ENCODE data around the gene RNF157.
"Not testable (repeated sequence)": the region's sequence is repeated elsewhere in the genome, so short reads cannot be mapped to it uniquely, and the experiment has no call there.

The RNF157 gene

GRCh38 chr17:76232342-76232741 is 8.0 kb downstream of the RNF157 start:
- no peak for DNase-seq

DNA sequence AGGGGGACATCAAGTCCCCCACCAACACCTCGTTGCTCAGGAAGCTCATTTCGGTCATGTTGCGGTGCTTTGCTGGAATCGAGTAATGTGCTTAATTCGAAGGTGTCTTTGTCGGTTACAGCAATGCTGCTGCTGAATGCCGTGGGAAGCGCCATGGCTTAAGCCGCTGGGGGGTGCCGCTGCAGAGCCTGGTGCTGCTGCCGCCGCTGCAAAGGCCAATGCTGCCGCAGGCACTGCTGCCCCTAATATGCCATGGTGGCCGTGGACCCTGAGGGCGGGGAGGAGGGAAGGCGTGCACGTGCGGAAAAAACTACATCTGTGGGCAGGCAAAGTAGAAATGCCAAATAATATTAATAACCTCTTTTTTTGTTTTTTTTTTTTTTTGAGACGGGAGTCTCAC is 13.5 kb downstream of the RNF157 start:
- not testable (repeated sequence) for DNase-seq

DNA sequence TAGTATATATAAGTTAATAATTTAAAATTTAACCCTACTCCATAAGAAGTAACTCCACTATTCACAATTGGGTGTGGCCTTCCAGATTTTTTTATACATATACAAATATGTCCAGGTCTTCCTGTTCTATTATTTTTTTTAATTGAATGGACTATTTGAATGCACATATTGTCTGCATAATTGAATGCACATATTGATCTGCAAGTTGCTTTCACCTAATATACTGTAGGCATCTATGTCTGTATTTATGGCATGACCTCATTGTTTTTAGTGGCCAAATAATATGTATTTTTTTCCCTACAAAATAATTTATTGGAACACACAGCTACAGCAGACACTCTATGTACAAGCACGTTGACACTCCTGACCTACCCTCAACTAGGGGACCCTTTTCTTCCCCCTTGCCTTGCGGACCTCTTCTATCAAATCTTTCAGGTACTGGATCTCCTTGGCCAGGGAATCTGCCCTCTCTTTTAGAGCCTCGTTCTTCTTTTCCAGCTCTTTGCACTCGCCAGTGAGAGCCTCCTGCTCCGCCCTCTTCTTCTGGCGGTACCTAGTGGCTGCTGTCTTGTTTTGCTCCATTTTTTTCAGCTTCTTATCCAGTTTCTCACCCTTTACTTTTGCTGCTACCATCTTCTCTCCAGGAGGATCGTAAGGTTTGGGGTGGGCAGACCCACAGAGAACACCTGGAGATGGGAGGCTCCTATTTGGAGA is 14.8 kb downstream of the RNF157 start:
- DNase-seq: not testable (repeated sequence)

GRCh38 chr17:76223802-76224201 is 16.5 kb downstream of the RNF157 start:
- no peak for DNase-seq

- no peak for DNase-seq
Observed at GRCh38 chr17:76219670-76220383, 20.5 kb downstream of the RNF157 start.

DNA sequence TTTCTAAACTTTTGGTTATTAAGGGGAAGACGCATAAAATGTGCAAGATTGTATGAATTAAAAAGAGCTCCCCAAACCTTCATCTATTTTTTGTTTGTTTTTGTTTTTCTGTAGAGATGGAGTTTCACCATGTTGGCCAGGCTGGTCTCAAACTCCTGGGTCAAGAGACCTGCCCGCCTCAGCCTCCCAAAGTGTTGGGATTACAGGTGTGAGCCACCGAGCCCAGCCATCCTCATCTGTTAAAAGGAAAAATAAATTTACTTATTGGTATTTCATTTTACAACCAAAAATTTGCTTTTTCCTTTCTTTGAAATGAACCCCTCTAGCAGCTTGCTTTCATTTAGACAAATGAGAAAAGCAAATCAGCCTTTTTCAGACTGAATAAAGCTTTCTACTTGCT is 23.2 kb downstream of the RNF157 start:
- DNase-seq: no peak

DNA sequence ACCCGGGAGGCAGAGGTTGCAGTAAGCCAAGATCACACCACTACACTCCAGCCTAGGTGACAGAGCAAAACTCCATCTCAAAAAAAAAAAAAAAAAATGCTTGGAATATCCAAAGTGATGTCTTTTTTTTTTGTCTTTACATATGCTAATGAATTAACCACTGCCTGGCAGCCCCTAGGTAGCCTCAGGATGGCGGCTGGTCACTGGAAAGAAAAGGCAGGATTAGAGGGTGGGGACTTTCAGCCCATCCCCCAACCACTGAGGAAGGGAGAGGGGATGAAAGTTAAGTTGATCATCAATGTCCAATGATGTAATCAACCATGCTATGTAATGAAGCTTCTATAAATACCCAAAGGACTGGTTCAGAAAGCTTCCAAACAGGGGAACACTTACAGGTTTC is 26.8 kb downstream of the RNF157 start:
- no peak for DNase-seq

DNA sequence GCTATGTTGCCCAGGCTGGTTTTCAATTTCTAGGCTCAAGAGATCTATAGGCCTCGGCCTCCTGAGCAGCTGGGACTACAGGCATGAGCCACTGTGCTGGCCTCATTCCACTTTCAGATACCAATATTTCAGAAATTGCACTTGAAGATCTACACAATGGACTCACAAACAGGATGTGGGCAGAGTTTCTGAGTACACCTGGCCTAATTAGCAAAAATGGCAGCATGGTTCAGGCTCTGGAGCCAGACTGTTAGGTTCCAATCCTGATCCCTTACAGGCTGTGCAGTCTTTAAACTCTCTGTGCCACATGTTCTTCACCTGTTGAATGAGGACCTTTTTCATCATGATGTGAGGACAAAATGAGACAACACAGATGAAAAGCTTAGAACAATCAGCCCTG is 32.2 kb downstream of the RNF157 start:
- no peak for DNase-seq

DNA sequence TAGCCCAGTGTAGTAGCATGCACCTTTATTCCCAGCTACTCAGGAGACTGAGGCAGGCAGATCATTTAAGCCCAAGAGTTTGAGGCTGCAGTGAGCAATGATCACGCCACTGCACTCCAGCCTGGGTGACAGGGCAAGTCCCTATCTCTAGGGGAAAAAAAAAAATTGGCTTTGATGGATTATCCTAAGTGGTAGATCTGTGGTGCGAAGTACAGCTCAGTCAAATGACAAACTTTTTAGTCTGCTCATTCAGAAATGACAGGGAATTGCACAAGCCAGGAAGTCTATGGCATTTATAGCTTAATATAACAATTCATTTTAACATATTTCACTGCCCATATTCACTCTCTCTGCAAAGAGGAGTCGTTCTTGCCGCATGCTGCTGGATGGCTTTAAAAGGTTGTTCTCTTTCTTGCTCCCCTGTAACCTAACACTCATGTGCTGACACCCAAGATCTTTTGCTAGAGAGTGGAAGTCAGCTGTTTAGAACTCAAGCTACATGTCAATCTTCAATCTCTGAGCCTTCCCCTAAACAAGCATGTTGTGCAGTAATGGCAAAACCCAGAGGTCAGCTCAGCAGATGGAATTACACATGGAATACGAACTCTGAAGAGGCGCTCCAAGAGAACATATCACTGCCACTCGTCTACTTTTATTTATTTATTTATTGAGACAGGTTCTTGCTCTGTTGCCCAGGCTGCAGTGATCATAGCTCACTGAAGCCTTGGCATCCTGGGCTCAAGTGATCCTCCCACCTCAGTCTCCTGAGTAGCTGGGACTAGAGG is 32.8 kb downstream of the RNF157 start:
- DNase-seq: no peak

- not testable (repeated sequence) for DNase-seq
Observed at GRCh38 chr17:76205542-76206144, 34.6 kb downstream of the RNF157 start.

GRCh38 chr17:76204277-76204676 is 36.0 kb downstream of the RNF157 start:
- no peak for DNase-seq

GRCh38 chr17:76200354-76200753 is 39.9 kb downstream of the RNF157 start:
- DNase-seq: no peak

DNA sequence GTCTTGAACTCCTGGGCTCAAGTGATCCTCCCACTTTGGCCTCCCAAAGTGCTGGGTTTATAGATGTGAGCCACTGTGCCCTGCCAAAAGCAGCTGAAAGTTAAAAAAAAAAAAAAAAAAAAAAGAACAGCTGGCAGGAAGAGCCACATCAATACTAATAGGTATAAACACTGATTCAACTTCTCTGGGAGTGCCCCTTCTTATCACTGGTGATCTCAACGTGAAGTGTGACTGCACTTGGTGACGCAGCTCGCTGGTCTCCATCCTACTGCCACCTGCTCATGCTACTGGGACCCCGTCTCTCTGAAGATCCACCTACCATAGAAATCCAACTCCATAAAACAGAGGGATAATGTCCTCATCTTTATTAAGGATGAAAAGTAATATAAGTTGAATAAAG is 40.8 kb downstream of the RNF157 start:
- peak in 1 of 2 donors; percentile 29 for DNase-seq

- no peak for DNase-seq
Observed at GRCh38 chr17:76198702-76199101, 41.6 kb downstream of the RNF157 start.

DNA sequence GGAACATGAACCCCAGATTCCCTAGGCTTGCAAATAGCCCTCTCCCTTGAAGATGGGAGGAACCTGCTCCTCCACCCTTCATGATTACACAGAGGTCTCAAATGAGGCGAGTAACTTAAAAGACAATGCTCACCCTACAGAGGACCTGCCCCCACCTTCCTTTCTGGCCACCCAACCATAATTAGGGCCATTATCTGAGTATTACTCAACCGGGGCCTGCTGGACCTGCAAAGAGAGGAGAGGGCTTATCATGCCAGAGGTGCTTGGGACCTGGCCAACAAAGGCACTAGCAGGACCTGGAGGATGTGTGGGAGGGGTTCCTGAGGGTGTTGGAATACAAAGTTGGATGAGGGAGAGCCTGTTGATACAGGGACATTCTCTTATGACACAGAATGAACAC is 42.4 kb downstream of the RNF157 start:
- DNase-seq: no peak

GRCh38 chr17:76196675-76197074 is 43.6 kb downstream of the RNF157 start:
- DNase-seq: no peak

- DNase-seq: no peak
Observed at GRCh38 chr17:76195281-76196096, 44.8 kb downstream of the RNF157 start.

- peak in 1 of 2 donors; percentile 21 for DNase-seq
Observed at GRCh38 chr17:76193591-76193990, 46.7 kb downstream of the RNF157 start.

- no peak for DNase-seq
Observed at GRCh38 chr17:76191896-76192295, 48.4 kb downstream of the RNF157 start.

- DNase-seq: no peak
Observed at GRCh38 chr17:76189741-76190140, 50.6 kb downstream of the RNF157 start.

DNA sequence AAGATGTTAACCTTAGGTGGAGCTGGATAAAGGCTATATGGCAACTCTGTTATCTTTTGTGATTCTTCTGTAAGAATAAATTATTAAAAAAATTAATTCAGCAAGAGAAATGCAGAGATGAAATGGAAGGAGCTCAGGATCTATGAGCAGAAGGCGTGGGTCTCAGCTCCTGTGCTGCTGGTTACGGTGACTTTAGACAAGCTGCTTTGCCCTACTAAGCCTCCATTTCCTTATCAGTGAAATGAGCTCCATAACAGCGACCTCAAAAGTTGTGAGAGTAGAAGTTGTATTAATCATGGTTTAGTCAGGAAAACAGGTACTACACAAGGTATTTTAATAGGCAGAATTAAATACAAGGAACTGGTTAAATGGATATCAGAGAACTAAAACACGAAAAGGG is 51.0 kb downstream of the RNF157 start:
- no peak for DNase-seq
